Skeletal muscle satellite cell (primary cell): ENCODE measurements around the gene SERPINB8. TPM values are rescaled to one million over a fixed set of nuclear protein-coding genes. Genes with fewer than 3 reads are reported as not detected.
"Not testable (repeated sequence)": the region's sequence is repeated elsewhere in the genome, so short reads cannot be mapped to it uniquely, and the experiment has no call there.

ENCODE experiments used
- H3K27me3 ChIP-seq: 2 replicates; pipeline ENCODE4 v1.7.0; 2013; ENCODE audit warnings: low read length; ENCODE audit not compliant: control insufficient read depth, insufficient read depth
- H3K36me3 ChIP-seq: 2 replicates; pipeline ENCODE4 v1.7.0; 2013; ENCODE audit warnings: mild to moderate bottlenecking, control low read depth, low read length; ENCODE audit not compliant: insufficient read depth
- H3K4me1 ChIP-seq: 2 replicates; pipeline ENCODE4 v1.7.0; 2013; ENCODE audit warnings: low read length; ENCODE audit not compliant: control insufficient read depth, insufficient read depth
- H3K4me2 ChIP-seq: 2 replicates; pipeline ENCODE4 v1.7.0; 2013; ENCODE audit warnings: mild to moderate bottlenecking, low read length
- H3K4me3 ChIP-seq: 2 replicates; pipeline ENCODE4 v1.7.0; 2013; ENCODE audit warnings: low read length
- H3K9ac ChIP-seq: 2 replicates; pipeline ENCODE4 v1.7.0; 2013; ENCODE audit warnings: mild to moderate bottlenecking, low read depth, low read length, moderate library complexity
- H3K9me3 ChIP-seq: replicated peaks from 2 replicates; pipeline ENCODE4 v1.7.0; 2013; ENCODE audit warnings: mild to moderate bottlenecking, control low read depth, low read length
- total RNA-seq: library from RNA; depleted of rRNA; stranded (reverse); fragments of >200 nt; gene quantifications from 2 replicates; pipeline ENCODE4 v1.2.3, GENCODE V29; 2012; rRNA removed

The SERPINB8 gene
- 20.0 and 24.5 TPM in 2 replicates for total RNA-seq

GRCh38 chr18:63969942-63970808, at the start of gene SERPINB8:
TSS of gene SERPINB8 (plus strand) at chr18:63970081. CDS start at chr18:63978309, 8,228 bp downstream.
- Histone ChIP-seq H3K4me2 (peak within 1 kb of the TSS; percentile 91), H3K9me3 (no peaks in the 10 kb centered on the region), H3K36me3 (no peaks in the 10 kb centered on the region), H3K9ac (peak within 1 kb of the TSS; percentile 86), H3K4me1 (peaks cover 16% of the 10 kb centered on the region), H3K27me3 (no peaks in the 10 kb centered on the region), H3K4me3 (peak within 1 kb of the TSS; percentile 84)

- Histone ChIP-seq H3K9me3 (no peaks in the 10 kb centered on the region), H3K4me1 (no peaks in the 10 kb centered on the region), H3K4me3 (no peak overlapping the region), H3K36me3 (no peaks in the 10 kb centered on the region), H3K9ac (no peak overlapping the region), H3K4me2 (no peak overlapping the region), H3K27me3 (peaks cover 55% of the 10 kb centered on the region)
Measured at GRCh38 chr18:63922049-63922448, 47.8 kb upstream of the SERPINB8 start.

- H3K4me3 ChIP-seq: no peak overlapping the region
- H3K9me3 ChIP-seq: no peaks in the 10 kb centered on the region
- H3K9ac ChIP-seq: no peak overlapping the region
- no peak overlapping the region for H3K4me2 ChIP-seq
- H3K4me1 ChIP-seq: no peaks in the 10 kb centered on the region
- peaks cover 51% of the 10 kb centered on the region for H3K27me3 ChIP-seq
- H3K36me3 ChIP-seq: no peaks in the 10 kb centered on the region
Measured at GRCh38 chr18:63924551-63924950, 45.3 kb upstream of the SERPINB8 start.

DNA sequence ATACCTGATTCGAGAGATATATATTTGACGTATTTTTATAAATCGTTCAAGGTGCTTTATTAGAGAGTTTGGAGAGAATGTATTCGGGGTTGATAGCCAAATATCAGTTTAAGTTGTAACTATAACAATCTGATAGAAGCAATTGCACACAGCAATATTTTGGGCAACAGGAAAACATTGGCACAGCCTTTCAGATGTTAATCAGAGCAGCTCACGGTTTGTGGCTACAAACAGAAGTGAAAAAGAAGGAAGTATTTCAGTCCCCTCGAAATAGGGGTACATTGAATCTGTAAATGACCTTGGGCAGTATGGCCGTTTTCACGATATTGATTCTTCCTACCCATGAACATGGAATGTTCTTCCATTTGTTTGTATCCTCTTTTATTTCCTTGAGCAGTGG, 41.5 kb upstream of the SERPINB8 start:
- H3K36me3 ChIP-seq: no peaks in the 10 kb centered on the region

DNA sequence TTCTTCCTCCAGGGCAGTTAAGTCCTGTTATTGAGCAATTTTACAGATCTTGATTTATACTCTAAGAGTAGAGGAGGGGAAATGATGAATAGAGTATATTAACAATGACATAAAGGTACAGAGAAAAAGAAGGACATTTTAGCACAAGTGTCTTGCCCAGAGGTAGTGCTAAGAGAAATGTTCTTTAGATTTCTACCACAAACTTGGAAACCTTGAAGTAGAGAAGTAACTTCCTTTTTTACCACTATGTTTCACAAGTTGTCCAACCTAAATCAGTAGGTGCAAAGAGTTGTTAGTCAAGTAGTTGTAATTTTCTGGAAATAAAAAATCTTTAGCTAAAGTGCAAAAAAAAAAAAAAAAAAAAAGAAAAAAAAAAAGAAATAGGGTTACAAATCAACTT, 40.5 kb upstream of the SERPINB8 start:
- H3K4me1 ChIP-seq, H3K4me3 ChIP-seq, H3K9ac ChIP-seq, H3K36me3 ChIP-seq, H3K9me3 ChIP-seq, H3K4me2 ChIP-seq: not testable (repeated sequence)
- H3K27me3 ChIP-seq: peaks cover 36% of the 10 kb centered on the region

More for the DNA sequence above, 41.5 kb upstream of the SERPINB8 start:
- no peaks in the 10 kb centered on the region for H3K9me3 ChIP-seq
- no peak overlapping the region for H3K4me3 ChIP-seq
- H3K27me3 ChIP-seq: peaks cover 40% of the 10 kb centered on the region
- H3K9ac ChIP-seq: no peak overlapping the region
- no peak overlapping the region for H3K4me2 ChIP-seq
- H3K4me1 ChIP-seq: no peaks in the 10 kb centered on the region

DNA sequence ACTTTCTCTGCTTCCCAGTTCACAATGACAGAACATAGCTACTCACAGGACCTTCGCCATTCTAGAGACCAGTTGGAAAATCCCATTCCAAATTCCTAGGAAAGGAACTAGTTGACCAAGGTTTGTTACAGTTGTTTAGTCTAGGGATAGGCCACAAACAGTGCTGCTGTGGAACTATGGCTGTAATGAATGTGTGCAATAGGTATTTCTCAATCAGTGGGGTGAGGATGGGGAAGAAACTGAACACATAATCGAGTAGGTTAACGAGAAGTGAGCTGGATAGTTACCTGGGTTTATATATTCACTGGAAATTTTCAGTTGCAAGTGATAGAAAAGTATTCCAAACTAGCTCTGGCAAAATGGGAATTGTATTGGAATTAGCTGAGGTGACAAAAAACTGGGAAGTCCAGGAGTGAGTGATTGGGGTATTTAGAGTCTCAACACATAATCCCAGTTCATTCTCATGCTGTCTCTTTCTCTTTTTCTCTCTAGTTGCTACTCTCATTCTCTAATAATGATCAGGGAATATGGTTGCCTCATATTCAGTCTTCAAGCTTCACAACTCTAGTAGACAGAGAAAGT, 39.0 kb upstream of the SERPINB8 start:
- H3K4me2 ChIP-seq: no peak overlapping the region
- H3K27me3 ChIP-seq: peaks cover 33% of the 10 kb centered on the region
- H3K4me3 ChIP-seq: no peak overlapping the region
- no peak overlapping the region for H3K9ac ChIP-seq
- peaks cover 1% of the 10 kb centered on the region for H3K4me1 ChIP-seq
- H3K36me3 ChIP-seq: no peaks in the 10 kb centered on the region
- no peaks in the 10 kb centered on the region for H3K9me3 ChIP-seq

- Histone ChIP-seq H3K4me3 (peak overlapping the region; percentile 75), H3K36me3 (no peaks in the 10 kb centered on the region), H3K9ac (peak overlapping the region; percentile 49), H3K27me3 (peaks cover 42% of the 10 kb centered on the region), H3K4me2 (peak overlapping the region; percentile 95), H3K9me3 (no peaks in the 10 kb centered on the region), H3K4me1 (peaks cover 10% of the 10 kb centered on the region)
Measured at GRCh38 chr18:63936156-63936931, 33.5 kb upstream of the SERPINB8 start.

GRCh38 chr18:63936932-63937393, 32.9 kb upstream of the SERPINB8 start:
- no peaks in the 10 kb centered on the region for H3K9me3 ChIP-seq
- H3K4me2 ChIP-seq: peak overlapping the region; percentile 95
- H3K9ac ChIP-seq: peak overlapping the region; percentile 49
- H3K36me3 ChIP-seq: no peaks in the 10 kb centered on the region
- H3K4me3 ChIP-seq: peak overlapping the region; percentile 75
- peaks cover 10% of the 10 kb centered on the region for H3K4me1 ChIP-seq
- peaks cover 42% of the 10 kb centered on the region for H3K27me3 ChIP-seq

GRCh38 chr18:63940008-63940407, 29.9 kb upstream of the SERPINB8 start:
- Histone ChIP-seq H3K9ac (no peak overlapping the region), H3K4me3 (no peak overlapping the region), H3K27me3 (peaks cover 37% of the 10 kb centered on the region), H3K4me2 (no peak overlapping the region), H3K9me3 (no peaks in the 10 kb centered on the region), H3K36me3 (no peaks in the 10 kb centered on the region), H3K4me1 (peaks cover 10% of the 10 kb centered on the region)

DNA sequence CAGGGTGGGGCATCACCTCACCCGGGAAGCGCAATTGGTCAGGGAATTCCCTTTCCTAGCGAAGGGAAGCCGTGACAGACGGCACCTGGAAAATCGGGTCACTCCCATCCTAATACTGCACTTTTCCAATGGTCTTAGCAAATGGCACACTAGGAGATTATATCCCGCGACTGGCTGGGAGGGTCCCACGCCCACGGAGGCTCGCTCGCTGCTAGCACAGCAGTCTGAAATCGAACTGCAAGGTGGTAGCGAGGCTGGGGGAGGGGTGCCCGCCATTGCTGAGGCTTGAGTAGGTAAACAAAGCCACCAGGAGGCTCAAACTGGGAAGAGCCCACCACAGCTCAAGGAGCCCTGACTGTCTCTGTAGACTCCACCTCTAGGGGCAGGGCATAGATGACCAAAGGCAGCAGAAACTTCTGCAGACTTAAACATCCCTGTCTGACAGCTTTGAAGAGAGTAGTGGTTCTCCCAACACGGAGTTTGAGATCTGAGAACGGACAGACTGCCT, 29.3 kb upstream of the SERPINB8 start:
- H3K27me3 ChIP-seq: peaks cover 37% of the 10 kb centered on the region
- not testable (repeated sequence) for H3K4me3 ChIP-seq, H3K36me3 ChIP-seq, H3K4me2 ChIP-seq, H3K9ac ChIP-seq, H3K9me3 ChIP-seq
- peaks cover 10% of the 10 kb centered on the region for H3K4me1 ChIP-seq
